Neural cell (in vitro differentiated cells): ENCODE data around the gene SUV39H1.

ENCODE experiments used
- CTCF ChIP-seq: fragments of 450-650 bp; IDR thresholded peaks from 2 replicates; pipeline ENCODE4 v1.5.1; 2014; ENCODE audit warnings: antibody characterized with exemption, mild to moderate bottlenecking, moderate library complexity; ENCODE audit not compliant: poor library complexity, severe bottlenecking
- EZH2 ChIP-seq: fragments of 200-600, 300-800 bp; shearing (Covaris generic), sonication (generic); IDR thresholded peaks from 2 replicates; pipeline ENCODE4 v1.6.1; 2014; ENCODE audit warnings: antibody characterized with exemption, low read length, borderline replicate concordance, mild to moderate bottlenecking; ENCODE audit not compliant: insufficient read depth, poor library complexity, severe bottlenecking

- TF ChIP-seq CTCF (no peak), EZH2 (no peak)
Observed at GRCh38 chrX:48683411-48683982, 13.0 kb upstream of the SUV39H1 start, which contains the start of gene WAS.
